PC-9 (cell line): ENCODE measurements around the gene GPRIN2.

Experiments
- EZH2 ChIP-seq: fragments of 200-600 bp; sonication (generic); IDR thresholded peaks from 2 replicates; pipeline ENCODE4 v1.8.0; 2017; ENCODE audit warnings: antibody characterized with exemption, low read depth
- TF ChIP-seq, protein P1 (sequence below): fragments of 200-600 bp; sonication (generic); conservative IDR thresholded peaks from 2 replicates; pipeline ENCODE4 v1.6.1; 2017; ENCODE audit warnings: mixed run types, antibody characterized with exemption, mild to moderate bottlenecking, moderate library complexity

- TF ChIP-seq, protein P1, sequence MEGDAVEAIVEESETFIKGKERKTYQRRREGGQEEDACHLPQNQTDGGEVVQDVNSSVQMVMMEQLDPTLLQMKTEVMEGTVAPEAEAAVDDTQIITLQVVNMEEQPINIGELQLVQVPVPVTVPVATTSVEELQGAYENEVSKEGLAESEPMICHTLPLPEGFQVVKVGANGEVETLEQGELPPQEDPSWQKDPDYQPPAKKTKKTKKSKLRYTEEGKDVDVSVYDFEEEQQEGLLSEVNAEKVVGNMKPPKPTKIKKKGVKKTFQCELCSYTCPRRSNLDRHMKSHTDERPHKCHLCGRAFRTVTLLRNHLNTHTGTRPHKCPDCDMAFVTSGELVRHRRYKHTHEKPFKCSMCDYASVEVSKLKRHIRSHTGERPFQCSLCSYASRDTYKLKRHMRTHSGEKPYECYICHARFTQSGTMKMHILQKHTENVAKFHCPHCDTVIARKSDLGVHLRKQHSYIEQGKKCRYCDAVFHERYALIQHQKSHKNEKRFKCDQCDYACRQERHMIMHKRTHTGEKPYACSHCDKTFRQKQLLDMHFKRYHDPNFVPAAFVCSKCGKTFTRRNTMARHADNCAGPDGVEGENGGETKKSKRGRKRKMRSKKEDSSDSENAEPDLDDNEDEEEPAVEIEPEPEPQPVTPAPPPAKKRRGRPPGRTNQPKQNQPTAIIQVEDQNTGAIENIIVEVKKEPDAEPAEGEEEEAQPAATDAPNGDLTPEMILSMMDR, result no peak
- TF ChIP-seq EZH2, result no peak
Measured at GRCh38 chr10:46557319-46558121, 1.1 kb upstream of the GPRIN2 start.
